ENCODE measurements around the gene FADS3. TPM values are rescaled to one million over a fixed set of nuclear protein-coding genes. Genes with fewer than 3 reads are reported as not detected.

The FADS3 gene
- total and polyA plus RNA-seq, 9 of the 15 experiments (the other 6 are each of a cell fraction or from before 2014, with no cell fraction given), result 0.97 to 148 (median 92.7) TPM

GRCh38 chr11:61903845-61904244 is 12.5 kb upstream of the FADS3 start (continued):
- no peak for TF ChIP-seq TSHZ1 (CRISPR knock-in tag; IDR thresholded peaks at IDR 0.05)
- no peak for TF ChIP-seq CREBBP (IDR thresholded peaks at IDR 0.05; ENCODE audit: low read depth, low read length)
- no peak for TF ChIP-seq SIRT6 (IDR thresholded peaks at IDR 0.05; ENCODE audit: low read depth, low read length)
- TF ChIP-seq PCBP1 (IDR thresholded peaks at IDR 0.05; ENCODE audit: low read depth, low read length, poor library complexity, severe bottlenecking), result no peak
- TF ChIP-seq HDAC2 (IDR thresholded peaks at IDR 0.05), result no peak

- Histone ChIP-seq H3K27me3 (ENCODE audit: control insufficient read depth in 2 of 2, insufficient read depth in 2 of 2, low read length in 2 of 2) (no peaks in the 10 kb centered on the region), H4K20me1 (replicated peaks; ENCODE audit: control insufficient read depth, insufficient read depth, low read length) (no peaks in the 10 kb centered on the region), H3K4me2 (ENCODE audit: insufficient read depth, low read length) (no peak overlapping the region), H3K9me3 (replicated peaks; ENCODE audit: control insufficient read depth, insufficient read depth, low read depth, low read length) (no peaks in the 10 kb centered on the region), H3K4me1 (replicated peaks in 1 of 2; ENCODE audit: control insufficient read depth in 2 of 2, insufficient read depth in 2 of 2, low read length in 2 of 2) (peaks cover 4 to 56% of the 10 kb centered on the region in 2 experiments; a peak in 4 of 5 replicates), H3K36me3 (ENCODE audit: control insufficient read depth, insufficient read depth, low read length) (peaks cover 86% of the 10 kb centered on the region; the same call in 2 of the 3 replicates), H3K4me3 (no peak overlapping the region), H3K9me1 (ENCODE audit: control insufficient read depth, insufficient read depth, low read length) (no peaks in the 10 kb centered on the region), H3K79me2 (ENCODE audit: control insufficient read depth, insufficient read depth, low read length) (no peaks in the 10 kb centered on the region), H3K27ac (ENCODE audit: extremely low read depth, low read depth, low read length) (no peak overlapping the region), H3K9ac (ENCODE audit: insufficient read depth in 1 of 2, low read depth in 2 of 2, low read length in 2 of 2) (no peak overlapping the region), H2AFZ (ENCODE audit: low read depth, low read length) (no peak overlapping the region)
- DNase-seq (ENCODE audit: extremely low read depth in 1 of 4, low spot score in 3 of 4) (no peak), ATAC-seq (no peak), FAIRE-seq (no peak)
- no TSS peak for BruUV-seq (replicated peaks)
- intact Hi-C loops (cut with micrococcal nuclease), result no loop called here
- in situ Hi-C loops (cut with MboI), result no loop called here
- ChIA-PET CTCF (ENCODE audit: low intra/inter-chr PET ratio) (interaction anchor here (0.6 to 6.7 kb wide), 3 partner anchors 45 to 408 kb away, joined by 3 to 98 read pairs (median 3); no protein-coding TSS in a partner anchor), POLR2A (interaction anchor here (1.3 to 10.7 kb wide), 3 partner anchors 18 to 63 kb away, joined by 5 to 109 read pairs (median 15); partner anchors contain the start of genes BEST1 and FTH1)
- 86% methylated on average over 11 of the region's 11 CpGs for WGBS (ENCODE audit: insufficient coverage, low coverage, missing lambda C conversion rate)
- TF ChIP-seq DACH1 (IDR thresholded peaks at IDR 0.05; ENCODE audit: partially characterized antibody), result no peak
- no peak for TF ChIP-seq SLC30A9 (CRISPR knock-in tag; IDR thresholded peaks at IDR 0.05)
- TF ChIP-seq E2F5 (CRISPR knock-in tag; IDR thresholded peaks at IDR 0.05), result no peak
- TF ChIP-seq RFX7 (CRISPR knock-in tag; IDR thresholded peaks at IDR 0.05), result no peak
- no peak for TF ChIP-seq PHF8 (IDR thresholded peaks at IDR 0.05; ENCODE audit: borderline replicate concordance, low read length)
- no peak for TF ChIP-seq ZC3H8 (IDR thresholded peaks at IDR 0.05)
- no peak for TF ChIP-seq MBD2 (IDR thresholded peaks at IDR 0.05; ENCODE audit: borderline replicate concordance, low read depth)
- TF ChIP-seq TOE1 (IDR thresholded peaks at IDR 0.05; ENCODE audit: borderline replicate concordance), result no peak
- no peak for TF ChIP-seq TOE1 (CRISPR knock-in tag; IDR thresholded peaks at IDR 0.05; ENCODE audit: borderline replicate concordance, low read depth)
- no peak for TF ChIP-seq RBM14 (IDR thresholded peaks at IDR 0.05; ENCODE audit: borderline replicate concordance, insufficient read depth, low read depth, low read length)
- TF ChIP-seq GTF2F1 (IDR thresholded peaks at IDR 0.05; ENCODE audit: low read depth, low read length), result no peak
- no peak for TF ChIP-seq ZNF384 (IDR thresholded peaks at IDR 0.05; ENCODE audit: low read depth, low read length)
Observed at GRCh38 chr11:61902313-61902712, 11.0 kb upstream of the FADS3 start.

Measured in K562 (cell line).